Psoas muscle (tissue), 8 donors: Measurements from ENCODE around the gene SEMA4D. TPM values are rescaled to one million over a fixed set of nuclear protein-coding genes. Genes with fewer than 3 reads are reported as not detected.

ENCODE experiments used
- ATAC-seq, 4 donors: fragments of 200-7000 bp; cut with Tn5 transposase; one replicate each; pipeline ENCODE4 v1.9.1; 2020; ENCODE audit warnings: moderate library complexity in 3 of 4, mild to moderate bottlenecking in 2 of 4
- DNase-seq, 2 donors: peaks; one replicate each; pipeline ENCODE4 v3.0.0-alpha.2; 2020
- H3K27ac ChIP-seq: fragments of 200-600 bp; one replicate; pipeline ENCODE4 v1.8.0; 2022
- H3K27me3 ChIP-seq, 3 donors: fragments of 200-600 bp in 1 of 3; one replicate each; pipeline versions ENCODE4 v1.6.1 to v1.8.0; 2013 to 2022; ENCODE audit warnings: low read length in 2 of 3, mild to moderate bottlenecking in 2 of 3, moderate library complexity in 1 of 3; ENCODE audit not compliant: insufficient read depth in 3 of 3
- H3K36me3 ChIP-seq, 2 donors: fragments of 200-600 bp in 1 of 2; one replicate each; pipeline versions ENCODE4 v1.6.1 to v1.8.0; 2013 to 2022; ENCODE audit warnings: low read depth in 1 of 2, mild to moderate bottlenecking in 1 of 2, moderate library complexity in 1 of 2; ENCODE audit not compliant: insufficient read depth in 1 of 2
- H3K4me1 ChIP-seq: fragments of 200-600 bp; one replicate; pipeline ENCODE4 v1.8.0; 2022
- H3K4me3 ChIP-seq: fragments of 200-600 bp; one replicate; pipeline ENCODE4 v1.8.0; 2022; ENCODE audit warnings: mild to moderate bottlenecking
- H3K9me3 ChIP-seq: fragments of 200-600 bp; one replicate; pipeline ENCODE4 v1.8.0; 2022
- WGBS, 3 donors: extraction: QIAGEN DNeasy Blood & Tissue Kit; methylation state at CpG; one replicate each; pipeline versions ENCODE4 v1.1.6 to v1.1.7; 2013; 5-methylcytosine and 5-hydroxymethylcytosine counted together
- intact Hi-C, 2 donors: fragments of 100-400 bp; cut with DNase I; formaldehyde crosslinking; loops; one replicate each; pipeline versions ENCODE4 v1.11.0 to v1.14.2; 2022
- polyA plus RNA-seq, 3 donors: library from polyadenylated mRNA; stranded (reverse); fragments of 200-250 nt; gene quantifications; one replicate each; pipeline ENCODE4 v1.2.3, GENCODE V29; 2013
- total RNA-seq, 4 donors: library from RNA; stranded (reverse); fragmentation: NEBNext Ultra II Directional in 2 of 4; extraction: Animal tissue kit (Norgen Biotek cat#: 25700) in 2 of 4; gene quantifications; one replicate each; pipeline versions ENCODE4 v1.2.1 to v1.2.4, GENCODE V29; 2021 to 2023
- TF ChIP-seq, protein P1 (sequence below): fragments of 200-600 bp; IDR thresholded peaks from one replicate; pipeline ENCODE4 v1.8.0; 2022; ENCODE audit warnings: antibody characterized with exemption
- donor health status: healthy with polysubstance abuse.
- donor health status: DM: no; HTN: no; CAD: no; lungs with moderate emphysema.
- donor health status: Bipolar disorder and iron deficiency.
- donor health status: healthy.
- donor health status: DM: yes; HTN: yes; CAD: no.
- donor health status: DM: no; HTN: no; CAD: no.
- donor health status: DM: no; HTN: no; CAD: no.
- donor health status: DM: yes; HTN: yes; CAD: no.

SEMA4D gene
- total and polyA plus RNA-seq, 7 donors = 9.3 to 111 (median 32.1) TPM

DNA sequence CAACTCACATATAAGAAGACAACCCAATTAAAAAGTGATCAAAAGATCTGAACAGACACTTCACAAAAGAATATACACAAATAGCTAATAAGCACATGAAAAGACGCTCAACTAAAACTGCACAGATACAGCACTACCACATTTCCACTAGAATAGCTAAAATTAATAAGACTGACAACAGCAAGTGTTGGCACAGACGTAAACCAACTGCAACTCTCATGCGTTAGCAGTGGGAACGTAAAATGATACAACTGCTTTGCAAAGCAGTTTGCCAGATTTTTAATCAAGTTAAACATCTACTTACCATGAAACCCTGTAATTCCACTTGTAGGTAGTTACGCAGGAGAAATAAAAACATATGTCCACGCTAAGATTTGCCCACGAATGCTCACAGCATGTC, 9.0 kb downstream of the SEMA4D start:
- ATAC-seq (peak in 2 of 4 donors; percentile 32), DNase-seq (no peak)
- intact Hi-C loops = loop anchor here in 1 of 2 donors (10.0 kb wide), 1 partner anchor 56 kb away; no protein-coding TSS in a partner anchor
- peaks cover 39% of the 10 kb centered on the region for H3K4me1 ChIP-seq
- no peaks in the 10 kb centered on the region for H3K36me3 ChIP-seq
- peak overlapping the region; percentile 94 for H3K27ac ChIP-seq
- 33 to 47% (median 41%) methylated on average over 7 of the region's 7 CpGs for WGBS, 3 donors
- no peaks in the 10 kb centered on the region for H3K27me3 ChIP-seq
- H3K9me3 ChIP-seq = no peaks in the 10 kb centered on the region
- TF ChIP-seq, protein P1, sequence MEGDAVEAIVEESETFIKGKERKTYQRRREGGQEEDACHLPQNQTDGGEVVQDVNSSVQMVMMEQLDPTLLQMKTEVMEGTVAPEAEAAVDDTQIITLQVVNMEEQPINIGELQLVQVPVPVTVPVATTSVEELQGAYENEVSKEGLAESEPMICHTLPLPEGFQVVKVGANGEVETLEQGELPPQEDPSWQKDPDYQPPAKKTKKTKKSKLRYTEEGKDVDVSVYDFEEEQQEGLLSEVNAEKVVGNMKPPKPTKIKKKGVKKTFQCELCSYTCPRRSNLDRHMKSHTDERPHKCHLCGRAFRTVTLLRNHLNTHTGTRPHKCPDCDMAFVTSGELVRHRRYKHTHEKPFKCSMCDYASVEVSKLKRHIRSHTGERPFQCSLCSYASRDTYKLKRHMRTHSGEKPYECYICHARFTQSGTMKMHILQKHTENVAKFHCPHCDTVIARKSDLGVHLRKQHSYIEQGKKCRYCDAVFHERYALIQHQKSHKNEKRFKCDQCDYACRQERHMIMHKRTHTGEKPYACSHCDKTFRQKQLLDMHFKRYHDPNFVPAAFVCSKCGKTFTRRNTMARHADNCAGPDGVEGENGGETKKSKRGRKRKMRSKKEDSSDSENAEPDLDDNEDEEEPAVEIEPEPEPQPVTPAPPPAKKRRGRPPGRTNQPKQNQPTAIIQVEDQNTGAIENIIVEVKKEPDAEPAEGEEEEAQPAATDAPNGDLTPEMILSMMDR = no peak
- peak overlapping the region; percentile 10 for H3K4me3 ChIP-seq

GRCh38 chr9:89488131-89488530, 9.8 kb downstream of the SEMA4D start:
- peaks cover 36% of the 10 kb centered on the region for H3K4me1 ChIP-seq
- TF ChIP-seq, protein P1 = no peak
- H3K9me3 ChIP-seq = no peaks in the 10 kb centered on the region
- no peak for DNase-seq
- WGBS, 3 donors = 95 to 97% (median 96%) methylated on average over 5 of the region's 5 CpGs
- no peak for ATAC-seq
- H3K27me3 ChIP-seq = no peaks in the 10 kb centered on the region
- intact Hi-C loops = loop anchor here in 1 of 2 donors (10.0 kb wide), 1 partner anchor 57 kb away; no protein-coding TSS in a partner anchor
- H3K27ac ChIP-seq = peak overlapping the region; percentile 94
- H3K4me3 ChIP-seq = no peak overlapping the region
- no peaks in the 10 kb centered on the region for H3K36me3 ChIP-seq

GRCh38 chr9:89486681-89487080, 11.2 kb downstream of the SEMA4D start:
- H3K4me1 ChIP-seq = peaks cover 48% of the 10 kb centered on the region
- TF ChIP-seq, protein P1 = no peak
- H3K27me3 ChIP-seq = no peaks in the 10 kb centered on the region
- no peak for DNase-seq
- no peaks in the 10 kb centered on the region for H3K36me3 ChIP-seq
- no peak overlapping the region for H3K4me3 ChIP-seq
- ATAC-seq = no peak
- H3K9me3 ChIP-seq = no peaks in the 10 kb centered on the region
- intact Hi-C loops = loop anchor here in 1 of 2 donors (10.0 kb wide), 1 partner anchor 58 kb away; no protein-coding TSS in a partner anchor
- H3K27ac ChIP-seq = peak overlapping the region; percentile 94

- no peaks in the 10 kb centered on the region for H3K36me3 ChIP-seq
- H3K4me1 ChIP-seq = peaks cover 63% of the 10 kb centered on the region
- 62 to 66% (median 64%) methylated on average over 6 of the region's 6 CpGs for whole genome bisulfite sequencing, 3 donors
- intact Hi-C loops = loop anchor here in 1 of 2 donors (10.0 kb wide), 1 partner anchor 60 kb away; no protein-coding TSS in a partner anchor
- H3K4me3 ChIP-seq = peak overlapping the region; percentile 43
- DNase-seq = no peak
- no peaks in the 10 kb centered on the region for H3K27me3 ChIP-seq
- H3K27ac ChIP-seq = peak overlapping the region; percentile 94
- no peaks in the 10 kb centered on the region for H3K9me3 ChIP-seq
- peak; percentile 3 to 55 (median 44) for ATAC-seq
- TF ChIP-seq, protein P1 = no peak
Observed at GRCh38 chr9:89484475-89485404, 13.2 kb downstream of the SEMA4D start.
